Measurements from ENCODE around the gene ZNF483.
A peak's percentile ranks its signal among the peaks of the same experiment; 100 is the strongest.
"Not testable (repeated sequence)": the region's sequence is repeated elsewhere in the genome, so short reads cannot be mapped to it uniquely, and the experiment has no call there.

ZNF483 gene

DNA sequence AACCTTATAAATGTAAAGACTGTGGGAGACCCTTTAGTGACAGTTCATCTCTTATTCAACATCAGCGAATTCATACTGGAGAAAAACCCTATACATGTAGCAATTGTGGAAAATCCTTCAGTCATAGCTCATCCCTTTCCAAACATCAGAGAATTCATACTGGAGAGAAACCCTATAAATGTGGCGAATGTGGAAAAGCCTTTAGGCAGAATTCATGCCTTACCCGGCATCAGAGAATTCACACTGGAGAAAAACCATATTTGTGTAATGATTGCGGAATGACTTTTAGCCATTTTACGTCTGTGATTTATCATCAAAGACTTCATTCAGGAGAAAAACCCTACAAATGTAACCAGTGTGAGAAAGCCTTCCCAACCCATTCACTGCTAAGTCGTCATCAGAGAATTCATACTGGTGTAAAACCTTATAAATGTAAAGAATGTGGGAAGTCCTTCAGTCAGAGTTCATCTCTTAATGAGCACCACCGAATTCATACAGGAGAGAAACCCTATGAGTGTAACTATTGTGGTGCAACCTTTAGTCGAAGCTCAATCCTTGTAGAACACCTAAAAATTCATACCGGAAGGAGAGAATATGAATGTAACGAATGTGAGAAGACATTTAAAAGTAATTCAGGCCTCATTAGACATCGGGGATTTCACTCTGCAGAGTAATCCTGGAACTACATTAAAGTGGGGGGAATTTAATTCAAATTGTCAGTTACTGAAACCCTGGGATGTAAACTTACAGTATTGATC lies 17.7 kb downstream of the ZNF483 start:
- no peak for DNase-seq (ENCODE audit: low spot score)

DNA sequence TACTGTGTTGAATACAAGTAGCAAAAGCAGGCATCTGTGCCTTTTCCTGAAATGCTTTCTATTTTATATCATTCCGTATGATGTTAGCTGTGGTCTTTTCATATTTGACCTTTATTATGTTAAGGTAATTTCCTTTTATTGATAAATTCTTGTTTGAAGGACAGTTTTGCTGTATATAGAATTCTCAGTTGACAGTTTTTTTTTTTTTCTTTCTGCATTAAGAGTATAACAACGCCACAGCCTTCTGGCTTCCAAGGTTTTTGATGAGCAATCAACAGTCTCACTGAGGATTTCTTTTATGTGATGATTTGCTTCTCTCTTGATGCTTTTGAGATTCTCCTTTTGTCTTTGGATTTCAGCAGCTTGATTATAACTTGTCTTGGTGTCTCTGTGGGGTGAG lies 23.6 kb downstream of the ZNF483 start:
- no peak for DNase-seq (ENCODE audit: low spot score)

DNA sequence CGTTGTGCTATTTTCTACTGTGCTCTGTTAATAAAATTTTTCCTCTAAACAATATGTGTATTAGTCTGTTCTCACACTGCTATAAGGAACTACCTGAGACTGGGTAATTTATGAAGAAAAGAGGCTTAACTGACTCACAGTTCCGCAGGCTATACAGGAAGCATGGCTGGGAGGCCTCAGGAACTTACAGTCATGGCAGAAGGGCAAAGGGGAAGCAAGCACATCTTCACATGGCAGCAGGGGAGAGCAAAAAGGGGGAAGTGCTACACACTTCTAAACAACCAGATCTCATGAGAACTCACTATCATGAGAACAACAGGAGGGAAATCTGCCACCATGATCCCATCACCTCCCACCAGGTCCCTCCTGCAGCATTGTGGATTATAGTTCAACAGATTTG lies 30.4 kb downstream of the ZNF483 start:
- DNase-seq (ENCODE audit: low spot score) = not testable (repeated sequence)

DNA sequence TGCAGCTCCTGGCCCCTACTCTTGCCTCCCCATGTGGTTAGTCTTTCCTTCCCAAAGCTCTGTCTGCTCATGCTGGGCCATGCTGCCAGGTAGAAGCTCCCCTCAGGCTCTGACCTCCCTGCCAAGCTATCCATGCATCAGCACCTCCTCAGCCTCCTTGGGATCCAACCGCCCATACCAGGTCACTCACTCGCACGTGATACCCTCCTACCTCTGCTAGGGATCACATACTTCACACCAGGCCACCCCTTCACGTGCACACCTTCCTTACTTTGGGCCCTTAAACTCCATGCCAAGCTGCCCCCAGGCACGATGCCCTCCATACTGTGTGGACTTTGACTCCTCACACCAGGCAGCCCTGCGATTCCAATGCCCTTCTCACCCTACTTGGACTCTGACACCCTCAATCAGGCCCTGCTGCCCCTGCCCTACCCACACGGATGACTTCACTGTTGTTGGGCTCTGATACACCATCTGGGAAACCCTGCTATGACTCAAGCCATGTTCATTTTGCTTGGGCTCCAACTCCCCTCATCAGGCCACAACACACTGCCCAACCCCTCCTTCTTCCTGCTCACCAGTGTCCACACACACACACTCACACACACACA lies 34.1 kb downstream of the ZNF483 start:
- peak; percentile 22 for DNase-seq (ENCODE audit: low spot score)

DNA sequence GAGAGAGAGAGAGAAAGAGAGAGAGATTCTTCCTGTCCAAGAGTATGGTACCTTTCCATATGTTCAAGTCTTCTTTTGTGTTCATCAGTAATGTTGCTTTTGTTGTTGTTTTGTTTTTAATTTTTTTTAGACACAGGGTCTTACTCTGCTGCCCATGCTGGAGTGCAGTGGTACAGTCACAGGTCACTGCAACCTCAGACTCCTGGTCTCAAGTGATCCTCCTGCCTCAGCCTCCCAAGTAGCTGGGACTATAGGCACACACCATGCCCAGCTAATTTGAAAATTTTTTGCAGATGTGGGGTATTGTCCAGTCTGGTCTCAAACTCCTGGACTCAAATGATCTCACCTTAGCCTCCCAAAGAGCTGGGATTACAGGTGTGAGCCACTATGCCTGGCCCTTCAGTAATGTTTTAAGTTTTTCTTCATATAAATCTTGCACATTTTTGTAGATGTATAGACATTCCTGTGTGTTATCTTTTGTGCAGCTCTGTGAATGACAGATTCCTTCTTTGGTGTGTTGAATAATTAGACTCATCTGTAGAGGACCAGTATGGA lies 36.3 kb downstream of the ZNF483 start:
- no peak for DNase-seq (ENCODE audit: low spot score)

DNA sequence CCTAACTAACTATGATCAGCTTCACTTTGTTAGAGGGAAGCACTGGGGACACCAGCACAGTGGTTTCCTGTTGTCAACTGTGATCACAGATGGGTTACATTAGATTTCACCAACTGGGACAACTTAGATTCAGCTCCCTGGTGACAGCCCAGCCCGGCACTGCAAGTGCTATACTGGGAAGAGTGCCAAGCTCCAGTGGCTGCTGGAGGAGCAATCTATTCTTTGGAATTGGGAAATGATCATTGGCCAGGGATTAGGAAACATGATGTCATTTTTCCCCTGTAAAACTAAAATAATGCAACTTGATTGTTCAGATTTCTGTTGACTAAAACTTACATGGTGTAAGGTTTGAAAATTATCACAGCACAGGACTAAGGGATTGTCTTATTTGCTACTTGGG lies 41.3 kb downstream of the ZNF483 start:
- no peak for DNase-seq (ENCODE audit: low spot score)

DNA sequence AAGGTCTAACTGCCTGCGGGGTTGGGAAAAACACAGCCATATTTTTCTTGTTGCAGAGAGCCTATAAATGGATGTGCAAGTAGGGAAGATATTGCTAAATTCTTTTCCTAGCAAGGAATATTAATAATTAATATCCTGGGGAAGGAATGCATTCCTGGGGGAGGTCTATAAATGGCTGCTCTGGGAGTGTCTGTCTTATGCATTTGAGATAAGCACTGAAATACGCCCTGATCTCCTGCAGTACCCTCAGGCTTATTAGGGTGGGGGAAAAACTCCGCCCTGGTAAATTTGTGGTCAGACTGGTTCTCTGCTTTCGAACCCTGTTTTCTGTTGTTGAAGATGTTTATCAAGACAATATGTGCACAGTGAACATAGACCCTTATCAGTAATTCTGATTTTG lies 43.1 kb downstream of the ZNF483 start:
- not testable (repeated sequence) for DNase-seq (ENCODE audit: low spot score)

DNA sequence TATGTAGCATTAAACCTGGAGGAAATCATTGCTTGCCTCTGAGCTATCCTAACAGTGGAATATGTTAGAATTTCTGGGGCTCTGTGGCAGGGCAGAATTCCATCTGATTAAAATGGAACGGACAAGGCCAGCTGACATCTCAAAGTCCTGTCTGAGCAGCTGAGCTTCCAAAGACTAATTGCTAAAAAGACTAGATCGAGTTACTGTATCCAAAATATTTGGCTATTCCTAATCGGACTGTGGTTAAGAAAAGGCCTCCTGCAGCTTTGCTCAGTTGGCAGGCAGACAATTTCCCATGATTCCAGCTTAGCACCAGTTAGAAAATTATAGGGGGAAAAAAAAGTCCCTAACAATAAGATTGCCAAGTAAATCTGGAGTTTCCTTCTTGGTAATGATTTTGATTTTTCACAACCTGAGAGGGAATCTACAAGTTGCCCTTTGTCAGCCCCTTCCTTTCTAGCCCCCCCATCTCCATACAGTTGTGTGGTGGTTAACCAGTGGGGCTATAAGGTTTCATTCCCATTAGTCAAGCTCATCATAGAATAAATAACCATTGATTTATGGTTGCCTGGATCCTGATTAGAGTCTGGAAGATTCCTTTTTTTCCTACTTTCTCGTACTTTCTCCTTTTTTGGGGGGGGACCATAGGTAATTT lies 48.1 kb downstream of the ZNF483 start:
- DNase-seq (ENCODE audit: low spot score) = no peak

DNA sequence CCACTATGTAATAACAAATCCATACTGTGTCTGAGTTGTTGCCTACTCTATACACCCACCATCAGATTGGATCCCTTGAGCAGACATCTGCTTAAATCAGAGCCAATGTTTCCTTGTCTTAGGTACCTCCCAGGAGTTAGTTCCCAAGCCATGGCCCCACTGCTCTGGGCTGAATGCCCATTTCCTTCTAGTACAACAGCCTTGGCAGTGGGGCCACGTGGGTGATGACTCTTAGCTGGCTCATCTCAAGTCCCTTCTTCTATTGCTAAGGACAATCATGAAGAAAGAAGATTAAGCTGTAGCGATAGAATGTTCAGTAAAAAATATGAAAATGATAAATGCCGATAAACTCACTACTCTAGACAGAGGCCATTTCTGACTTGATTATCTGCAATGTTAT lies 57.9 kb downstream of the ZNF483 start:
- DNase-seq (ENCODE audit: low spot score) = no peak

DNA sequence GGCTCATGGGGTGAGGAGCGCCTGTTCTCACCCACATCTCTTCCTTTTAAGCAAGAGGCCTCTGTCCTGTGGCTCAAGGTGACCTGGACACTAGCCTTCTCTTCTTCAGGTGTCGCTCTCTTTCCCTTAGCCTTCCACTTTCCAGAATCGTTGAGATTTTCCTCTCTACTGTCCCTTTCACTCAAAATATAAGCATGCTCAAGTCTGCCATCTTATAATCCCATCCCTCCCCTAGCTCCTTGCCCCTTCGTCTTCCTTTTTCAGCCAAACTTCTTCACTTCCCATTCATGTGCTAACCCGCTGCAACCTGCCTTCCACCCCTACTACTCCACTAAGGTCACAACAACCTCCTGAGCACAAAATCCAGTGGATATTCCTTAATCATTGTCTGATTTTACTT lies 61.4 kb downstream of the ZNF483 start:
- DNase-seq (ENCODE audit: low spot score) = no peak

DNA sequence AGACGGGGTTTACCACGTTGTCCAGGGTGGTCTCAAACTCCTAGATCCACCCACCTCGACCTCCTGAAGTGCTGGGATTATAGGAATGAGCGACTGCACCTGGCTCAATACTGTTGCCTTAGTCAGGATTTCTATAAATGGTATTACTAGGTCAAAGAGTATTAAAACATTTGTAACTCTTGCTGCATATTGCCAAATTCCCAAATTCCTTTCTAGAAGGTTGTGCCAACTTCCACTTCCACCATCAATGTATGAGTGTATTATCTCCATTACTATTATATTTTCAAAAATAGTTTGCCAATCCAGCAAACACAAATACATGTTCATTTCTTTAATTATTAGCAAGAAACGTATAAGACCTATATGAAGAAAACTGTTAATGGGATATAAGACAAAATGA lies 63.9 kb downstream of the ZNF483 start:
- no peak for DNase-seq (ENCODE audit: low spot score)

DNA sequence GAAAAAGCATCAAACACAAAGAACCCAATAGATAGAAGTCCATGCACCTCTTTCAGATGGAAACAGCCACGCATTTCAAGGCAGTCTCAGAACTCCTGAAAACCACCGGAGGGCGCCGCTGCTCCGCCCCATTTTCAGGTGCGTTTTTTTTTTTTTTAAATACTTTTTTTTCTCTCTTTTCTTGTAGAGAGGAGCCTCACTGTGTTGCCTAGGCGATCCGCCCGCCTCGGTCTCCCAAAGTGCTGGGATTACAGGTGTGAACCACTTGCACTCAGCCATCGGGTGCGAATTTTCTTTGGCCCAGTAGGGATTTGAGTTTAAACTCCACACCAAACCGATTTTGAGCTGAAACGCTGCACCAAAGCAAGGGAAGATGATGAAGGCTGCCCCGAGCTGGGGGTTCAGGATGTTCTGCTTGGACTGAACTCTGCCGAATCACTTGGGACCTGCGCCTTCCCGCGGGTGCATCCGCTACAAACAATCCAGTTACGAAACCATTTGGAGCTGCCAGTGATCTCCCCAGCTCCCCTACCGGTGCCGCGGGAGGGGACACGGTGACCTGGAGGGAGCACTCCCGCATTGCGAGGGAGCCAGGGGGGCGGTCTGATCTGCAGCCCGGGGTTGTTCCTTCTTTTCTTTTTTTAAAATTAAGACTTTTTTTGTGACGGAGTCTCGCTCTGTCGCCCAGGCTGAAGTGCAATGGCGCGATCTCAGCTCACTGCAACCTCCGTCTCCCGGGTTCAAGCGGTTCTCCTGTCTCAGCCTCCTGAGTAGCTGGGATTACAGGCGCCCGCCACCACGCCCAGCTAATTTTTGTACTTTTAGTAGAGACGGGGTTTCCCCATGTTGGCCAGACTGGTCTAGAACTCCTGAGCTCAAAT lies 73.1 kb downstream of the ZNF483 start:
- DNase-seq (ENCODE audit: low spot score) = peak; percentile 56

DNA sequence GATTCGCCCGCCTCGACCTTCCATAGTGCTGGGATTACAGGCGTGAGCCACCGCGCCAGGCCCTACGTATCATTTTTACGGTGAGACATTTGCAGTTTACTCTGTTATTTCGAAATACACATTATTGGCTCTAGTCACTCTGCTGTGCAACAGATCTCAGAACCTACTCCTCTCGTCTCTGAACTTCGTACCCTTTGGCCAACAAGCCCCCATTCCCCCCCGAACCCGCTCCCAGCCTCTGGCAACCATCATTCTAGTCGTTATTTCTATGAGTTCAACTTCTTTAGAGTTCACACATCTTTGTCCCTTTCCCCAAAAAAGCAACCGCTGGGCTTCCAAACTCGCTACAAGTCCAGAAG lies 73.7 kb downstream of the ZNF483 start:
- no peak for DNase-seq (ENCODE audit: low spot score)

DNA sequence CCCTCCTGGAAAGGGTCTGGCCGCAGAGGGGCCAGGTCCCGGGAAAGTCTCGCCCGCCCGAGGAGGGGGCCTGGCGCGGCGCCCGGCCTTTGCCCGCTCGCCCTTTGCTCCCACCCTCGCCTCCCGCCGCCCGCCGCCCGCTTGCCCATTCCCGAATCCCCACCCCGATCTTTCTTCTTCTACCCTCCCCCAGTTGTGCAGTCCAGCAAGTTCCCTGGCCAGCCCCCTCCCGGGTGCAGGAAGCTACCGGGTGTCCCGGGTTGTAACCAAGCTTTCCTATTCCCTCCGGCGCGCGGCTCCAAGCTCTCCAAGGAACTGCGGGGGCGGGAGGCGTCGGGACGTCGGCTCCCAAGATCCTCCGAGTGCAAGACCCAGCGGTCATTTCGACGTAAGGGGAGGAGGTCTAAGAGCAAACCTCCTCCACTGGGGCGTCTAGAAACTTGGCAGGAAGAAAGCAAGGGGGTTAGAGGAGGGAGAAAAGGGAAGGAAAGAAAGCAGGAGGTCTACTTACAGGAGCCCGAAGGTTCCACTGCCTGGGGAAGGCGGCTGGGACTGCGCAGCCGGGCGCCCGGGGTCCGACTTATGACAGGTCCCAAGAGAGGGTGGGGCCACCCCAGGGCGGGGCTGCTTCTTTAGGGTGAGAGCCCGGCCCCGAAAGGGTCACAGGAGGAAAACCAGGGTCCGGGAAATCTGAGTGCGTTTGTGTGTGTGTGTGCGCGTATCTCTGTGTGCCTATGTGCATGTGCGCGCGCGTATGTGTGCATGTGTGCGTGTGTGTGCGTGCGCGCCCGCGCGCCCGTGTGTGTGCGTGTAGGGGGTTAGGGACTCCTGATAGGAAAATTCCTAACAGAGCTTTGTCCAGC lies 74.3 kb downstream of the ZNF483 start, which contains the start of gene PTGR1:
TSS of gene PTGR1 (minus strand) at position 556 of the 863 bp plus-strand sequence. CDS start 2,225 bp downstream, outside the sequence.
- DNase-seq (ENCODE audit: low spot score) = peak; percentile 73

DNA sequence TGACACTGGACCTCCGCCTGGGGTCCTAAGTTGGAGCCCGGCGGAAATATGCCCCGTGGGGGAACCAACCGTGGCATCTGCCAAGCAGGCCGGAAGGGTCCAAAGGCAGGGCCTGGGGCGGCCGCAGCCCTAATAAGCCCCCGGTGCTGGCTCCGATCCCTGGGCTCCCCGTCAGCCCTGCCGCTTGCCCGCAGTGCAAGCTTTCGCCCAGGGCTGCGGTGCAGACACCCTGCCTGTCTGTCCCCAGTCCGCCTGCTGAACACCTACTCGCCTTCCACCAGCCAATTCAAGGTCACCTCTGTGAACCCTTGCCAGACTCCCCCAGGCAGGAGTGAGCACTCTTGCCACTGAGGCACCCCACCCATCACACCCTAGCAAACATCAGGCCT lies 75.0 kb downstream of the ZNF483 start:
- no peak for DNase-seq (ENCODE audit: low spot score)

DNA sequence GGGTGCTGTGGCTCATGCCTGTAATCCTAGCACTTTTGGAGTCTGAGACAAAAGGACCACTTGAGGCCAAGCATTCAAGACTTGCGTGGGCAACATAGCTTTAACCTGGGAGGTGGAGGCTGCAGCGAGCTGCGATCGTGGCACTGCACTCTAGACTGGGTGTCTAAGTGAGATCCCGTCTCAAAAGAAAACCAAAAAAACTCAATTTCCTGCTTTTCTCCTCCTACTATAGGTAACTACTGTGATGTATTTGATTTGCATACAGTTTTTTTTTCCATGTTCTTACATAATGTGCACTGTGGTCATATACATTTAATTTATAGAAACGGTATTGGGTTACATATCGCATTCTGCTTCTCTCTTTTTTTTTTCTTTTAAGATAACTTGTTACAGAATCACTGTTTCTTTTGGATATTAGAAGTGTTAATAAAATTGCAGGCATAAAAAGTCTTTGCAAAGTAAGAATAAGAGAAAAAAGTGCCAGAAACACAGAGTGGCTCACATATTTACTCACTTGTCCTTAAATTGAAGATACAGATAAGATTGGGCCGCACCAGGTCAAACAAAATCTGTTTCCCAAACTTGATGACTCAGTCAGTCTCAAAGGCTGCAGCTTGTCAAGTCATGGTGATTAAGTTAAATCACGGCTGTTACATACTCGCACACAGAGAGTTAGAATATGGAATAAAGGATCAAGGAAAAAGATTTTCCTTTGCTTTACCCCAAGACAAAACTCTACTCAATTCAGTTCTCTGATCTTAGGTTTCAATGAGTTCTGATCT lies 76.4 kb downstream of the ZNF483 start:
- DNase-seq (ENCODE audit: low spot score) = no peak

DNA sequence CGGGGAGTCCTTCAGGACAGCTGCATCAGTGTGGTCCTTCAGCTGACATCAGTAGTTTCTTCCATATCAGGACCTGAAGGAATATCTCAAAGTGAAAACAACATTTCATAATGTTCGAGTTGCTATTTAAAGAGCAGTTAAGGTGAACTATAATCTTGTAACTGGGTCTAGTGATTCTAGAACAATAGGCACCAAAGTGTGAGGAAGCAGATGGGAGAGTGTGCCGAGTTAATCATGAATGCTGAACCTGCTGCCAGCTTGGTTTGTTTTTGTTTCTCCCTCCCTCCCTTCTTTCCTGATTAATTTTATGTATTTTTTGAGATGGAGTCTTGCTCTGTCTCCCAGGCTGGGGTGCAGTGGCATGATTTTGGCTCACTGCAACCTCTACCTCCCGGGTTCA lies 78.1 kb downstream of the ZNF483 start:
- no peak for DNase-seq (ENCODE audit: low spot score)

DNA sequence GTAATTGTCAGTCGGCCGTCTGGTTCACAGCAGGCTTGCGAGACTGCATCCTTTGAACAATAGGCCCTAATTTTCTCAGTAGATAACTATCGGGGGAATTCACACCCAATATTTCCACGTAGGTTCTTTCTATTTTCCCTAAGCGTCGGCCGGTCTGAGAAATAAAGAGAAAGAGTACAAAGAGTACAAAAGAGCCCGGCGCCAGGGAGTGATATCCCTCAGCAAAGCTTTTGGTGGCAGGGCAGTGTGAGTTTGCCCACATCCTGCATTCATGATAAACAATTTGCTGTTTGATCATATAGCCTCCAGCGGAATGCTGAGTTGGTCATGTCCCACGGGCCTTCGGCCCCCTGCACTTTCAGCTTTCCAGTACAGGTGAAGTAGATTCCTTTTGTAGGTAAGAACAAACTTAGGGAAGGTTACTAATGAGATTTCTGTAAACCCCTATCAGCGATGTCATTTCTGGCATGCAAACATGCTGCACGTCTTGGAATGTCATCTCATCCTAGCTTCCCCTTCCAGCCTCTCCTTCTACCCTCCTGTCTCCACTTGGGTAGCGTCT lies 79.2 kb downstream of the ZNF483 start:
- DNase-seq (ENCODE audit: low spot score) = no peak

DNA sequence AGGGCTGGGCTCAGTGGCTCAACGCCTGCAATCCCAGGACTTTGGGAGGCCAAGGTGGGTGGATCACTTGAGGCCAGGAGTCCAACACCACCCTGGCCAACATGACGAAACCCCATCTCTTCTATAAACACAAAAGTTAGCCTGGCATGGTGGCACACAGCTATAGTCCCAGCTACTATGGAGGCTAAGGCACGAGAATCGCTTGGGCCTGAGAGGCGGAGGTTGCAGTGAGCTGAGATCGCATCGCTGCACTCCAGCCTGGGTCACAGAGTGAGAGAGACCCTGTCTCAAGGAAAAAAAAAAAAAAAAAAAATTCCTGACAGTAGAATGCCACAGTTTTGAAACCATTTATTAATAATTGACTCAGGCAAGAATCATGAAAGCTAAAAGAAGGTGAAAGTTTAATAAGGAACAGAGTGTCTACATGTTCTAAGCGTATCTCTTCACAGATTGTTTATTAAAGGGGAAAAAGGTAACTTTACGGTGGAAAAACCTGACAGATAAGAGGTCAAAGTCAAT lies 80.1 kb downstream of the ZNF483 start:
- DNase-seq (ENCODE audit: low spot score) = no peak

DNA sequence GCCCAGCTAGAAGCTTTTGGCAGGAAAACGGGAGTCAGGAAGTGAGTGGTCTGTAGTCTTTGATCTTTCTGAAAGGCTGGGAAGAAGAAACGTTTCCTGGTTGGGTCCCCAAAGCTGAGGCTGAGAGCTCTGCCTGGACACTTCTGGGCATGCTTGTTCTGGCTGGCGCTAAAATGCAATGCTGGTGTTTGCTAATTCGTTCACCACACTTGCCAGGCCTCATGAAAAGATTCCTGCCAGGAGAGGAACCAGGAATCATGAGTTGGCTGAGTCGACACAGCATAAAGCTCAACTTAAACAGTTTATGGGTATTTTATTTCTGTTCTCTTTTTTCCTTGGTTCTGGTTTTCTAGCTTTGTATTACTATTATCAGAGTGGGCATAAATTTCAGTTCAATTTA lies 85.2 kb downstream of the ZNF483 start:
- no peak for DNase-seq (ENCODE audit: low spot score)

All from SW480 (cell line).